GM12864 (cell line): ENCODE measurements around the gene TMEM245.
"Not testable (repeated sequence)": the region's sequence is repeated elsewhere in the genome, so short reads cannot be mapped to it uniquely, and the experiment has no call there.

ENCODE experiments used
- DNase-seq: peaks from one replicate; pipeline ENCODE4 v3.0.0-alpha.2; 2011; ENCODE audit warnings: low read depth
- H3K4me3 ChIP-seq: 2 replicates; pipeline ENCODE4 v1.5.1; 2011; ENCODE audit warnings: mild to moderate bottlenecking, low read depth, low read length, control low read depth
- TF ChIP-seq, protein P1 (sequence below): IDR thresholded peaks from 2 replicates; pipeline ENCODE4 v1.5.1; 2011; ENCODE audit warnings: low read depth, mild to moderate bottlenecking, moderate library complexity, low read length, control low read depth, inconsistent platforms; ENCODE audit errors: missing control alignments

TMEM245 gene

DNA sequence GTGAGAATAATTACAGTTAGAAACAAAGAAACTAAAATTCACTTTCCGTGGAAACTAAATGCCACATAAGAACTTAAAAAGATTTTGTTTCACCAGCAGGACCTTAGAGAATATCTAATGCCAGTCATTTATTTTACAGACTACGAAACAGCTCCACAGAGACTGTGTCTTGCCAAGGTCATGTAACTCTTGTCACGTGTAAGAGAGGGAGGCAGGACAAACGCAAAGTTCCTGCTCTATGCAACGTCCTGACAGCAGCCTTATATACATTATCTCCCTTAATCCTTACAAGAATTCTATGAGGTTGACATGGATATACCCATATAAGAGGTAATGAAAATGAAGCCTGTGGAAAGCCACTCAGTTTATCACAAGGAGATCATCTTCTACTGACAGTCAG is 145.9 kb downstream of the TMEM245 start:
- DNase-seq = no peak
- H3K4me3 ChIP-seq = no peak overlapping the region
- TF ChIP-seq, protein P1, sequence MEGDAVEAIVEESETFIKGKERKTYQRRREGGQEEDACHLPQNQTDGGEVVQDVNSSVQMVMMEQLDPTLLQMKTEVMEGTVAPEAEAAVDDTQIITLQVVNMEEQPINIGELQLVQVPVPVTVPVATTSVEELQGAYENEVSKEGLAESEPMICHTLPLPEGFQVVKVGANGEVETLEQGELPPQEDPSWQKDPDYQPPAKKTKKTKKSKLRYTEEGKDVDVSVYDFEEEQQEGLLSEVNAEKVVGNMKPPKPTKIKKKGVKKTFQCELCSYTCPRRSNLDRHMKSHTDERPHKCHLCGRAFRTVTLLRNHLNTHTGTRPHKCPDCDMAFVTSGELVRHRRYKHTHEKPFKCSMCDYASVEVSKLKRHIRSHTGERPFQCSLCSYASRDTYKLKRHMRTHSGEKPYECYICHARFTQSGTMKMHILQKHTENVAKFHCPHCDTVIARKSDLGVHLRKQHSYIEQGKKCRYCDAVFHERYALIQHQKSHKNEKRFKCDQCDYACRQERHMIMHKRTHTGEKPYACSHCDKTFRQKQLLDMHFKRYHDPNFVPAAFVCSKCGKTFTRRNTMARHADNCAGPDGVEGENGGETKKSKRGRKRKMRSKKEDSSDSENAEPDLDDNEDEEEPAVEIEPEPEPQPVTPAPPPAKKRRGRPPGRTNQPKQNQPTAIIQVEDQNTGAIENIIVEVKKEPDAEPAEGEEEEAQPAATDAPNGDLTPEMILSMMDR = no peak

DNA sequence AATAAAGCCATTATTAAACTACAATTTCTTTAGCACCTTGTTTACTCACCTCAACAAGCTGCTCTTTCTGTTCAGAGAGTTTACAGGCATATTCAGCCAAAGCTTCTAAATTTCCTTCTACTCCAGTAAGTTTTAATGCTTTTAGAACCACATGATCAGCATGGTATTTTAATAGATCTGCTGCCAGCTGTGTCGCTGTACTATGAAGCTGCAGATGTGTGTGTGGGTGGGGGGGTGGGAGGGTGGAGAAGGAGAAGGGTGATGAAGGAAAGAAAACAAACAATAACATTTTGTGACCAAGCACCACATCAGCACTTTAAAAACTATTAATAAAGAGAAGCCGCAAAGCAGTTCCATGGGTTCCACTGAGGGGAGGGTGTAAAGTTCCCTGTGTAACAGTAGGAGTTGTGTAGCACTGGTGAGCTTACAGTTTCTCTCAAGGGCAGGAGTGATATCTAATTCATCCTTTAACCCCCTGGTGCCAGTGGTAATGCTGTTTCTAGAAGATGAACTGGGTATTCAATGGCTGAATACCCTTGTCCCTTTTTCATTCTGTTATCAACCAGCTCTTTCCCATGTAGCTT is 147.0 kb downstream of the TMEM245 start:
- H3K4me3 ChIP-seq = no peak overlapping the region
- TF ChIP-seq, protein P1 = no peak
- no peak for DNase-seq

DNA sequence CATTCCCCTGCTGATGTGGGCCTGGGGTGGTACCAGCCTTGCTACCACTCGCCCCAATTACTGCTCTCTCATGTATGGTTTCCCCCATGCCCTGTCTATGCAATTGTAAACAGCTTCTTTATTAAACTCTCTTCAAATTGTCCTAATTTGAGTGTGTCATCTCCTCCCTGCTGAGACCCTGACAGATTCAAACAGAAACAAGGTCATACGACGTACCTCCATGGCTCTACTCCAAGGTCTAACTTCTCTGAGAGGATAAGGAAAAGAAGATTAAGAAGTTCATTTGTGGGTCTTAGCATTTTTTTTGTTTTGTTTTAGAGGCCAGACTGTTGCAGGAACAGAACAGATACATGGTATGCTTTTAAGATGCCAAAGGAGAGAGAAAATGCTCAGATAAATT is 147.6 kb downstream of the TMEM245 start:
- DNase-seq = no peak
- TF ChIP-seq, protein P1 = no peak
- no peak overlapping the region for H3K4me3 ChIP-seq

DNA sequence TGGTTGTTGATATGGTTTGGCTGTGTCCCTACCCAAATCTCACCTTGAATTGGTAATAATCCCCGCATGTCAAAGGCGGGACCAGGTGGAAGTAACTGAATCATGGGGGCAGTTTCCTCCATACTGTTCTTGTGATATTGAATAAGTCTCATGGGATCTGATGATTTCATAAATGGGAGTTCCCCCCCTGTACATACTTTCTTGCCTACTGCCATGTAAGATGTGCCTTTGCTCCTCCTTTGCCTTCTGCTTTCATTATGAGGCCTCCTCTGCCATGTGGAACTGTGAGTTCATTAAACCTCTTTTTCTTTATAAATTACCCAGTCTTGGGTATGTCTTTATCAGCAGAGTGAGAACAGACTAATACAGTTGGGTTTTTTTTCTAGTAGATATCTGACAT is 148.4 kb downstream of the TMEM245 start:
- not testable (repeated sequence) for DNase-seq, H3K4me3 ChIP-seq

DNA sequence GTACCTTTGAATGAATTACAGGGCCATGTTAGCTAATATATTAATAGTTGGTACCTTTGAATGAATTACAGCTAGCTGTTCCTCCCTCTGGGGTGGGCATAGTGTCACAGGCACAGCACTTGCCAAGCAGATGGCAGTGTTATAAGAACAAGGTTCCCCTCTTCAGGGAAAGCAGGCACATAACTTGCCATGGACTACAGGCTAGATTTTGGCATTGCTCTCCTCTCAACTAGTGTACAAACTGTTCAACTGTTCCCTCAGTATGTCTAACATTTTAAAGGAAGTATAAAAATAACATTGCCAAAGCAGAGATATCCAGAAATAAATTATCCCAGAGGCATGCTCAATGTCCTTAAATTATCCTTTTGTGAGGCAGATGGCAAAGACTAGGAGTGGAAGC is 151.8 kb downstream of the TMEM245 start:
- DNase-seq = no peak
- TF ChIP-seq, protein P1 = no peak

More for the DNA sequence above, 151.8 kb downstream of the TMEM245 start:
- no peak overlapping the region for H3K4me3 ChIP-seq
